CD14-positive monocyte (primary cell): ENCODE data around the gene EML1. TPM values are rescaled to one million over a fixed set of nuclear protein-coding genes. Genes with fewer than 3 reads are reported as not detected.

Experiments
- DNase-seq, 3 donors: peaks; one replicate each; pipeline ENCODE4 v3.0.0-alpha.2; 2011 to 2022
- H2AFZ ChIP-seq: 2 replicates; pipeline ENCODE4 v1.6.0; 2012; ENCODE audit warnings: mild to moderate bottlenecking, low read depth, low read length, inconsistent platforms; ENCODE audit not compliant: insufficient read depth, poor library complexity, severe bottlenecking
- H3K27ac ChIP-seq, 2 donors: 1 replicate in 1 of 2; 2 replicates in 1 of 2; pipeline ENCODE4 v1.5.1; 2012 to 2013; ENCODE audit warnings: low read length in 2 of 2, control low read depth in 1 of 2, inconsistent platforms in 1 of 2, low read depth in 1 of 2, mild to moderate bottlenecking in 1 of 2
- H3K27me3 ChIP-seq, 2 donors: one replicate each; pipeline versions ENCODE4 v1.6.0 to v1.6.1; 2011 to 2013; ENCODE audit warnings: low read length in 2 of 2; ENCODE audit not compliant: control insufficient read depth in 2 of 2, insufficient read depth in 2 of 2
- H3K36me3 ChIP-seq, 2 donors: replicated peaks in 1 of 2; 1 replicate in 1 of 2; 2 replicates in 1 of 2; pipeline versions ENCODE4 v1.5.1 to v1.6.1; 2012 to 2013; ENCODE audit warnings: low read length in 2 of 2, control low read depth in 1 of 2, inconsistent platforms in 1 of 2, mild to moderate bottlenecking in 1 of 2; ENCODE audit not compliant: insufficient read depth in 2 of 2, control insufficient read depth in 1 of 2
- H3K4me1 ChIP-seq, 2 donors: 1 replicate in 1 of 2; 2 replicates in 1 of 2; pipeline versions ENCODE4 v1.5.1 to v1.6.1; 2012 to 2013; ENCODE audit warnings: low read length in 2 of 2, control low read depth in 1 of 2, inconsistent platforms in 1 of 2, mild to moderate bottlenecking in 1 of 2, moderate library complexity in 1 of 2; ENCODE audit not compliant: insufficient read depth in 2 of 2, control insufficient read depth in 1 of 2
- H3K4me2 ChIP-seq: replicated peaks from 2 replicates; pipeline ENCODE3; 2012; ENCODE audit warnings: low read length, moderate library complexity, mild to moderate bottlenecking; ENCODE audit not compliant: poor library complexity, severe bottlenecking; ENCODE audit errors: extremely low read depth
- H3K4me3 ChIP-seq, 3 experiments: fragments of 200-600 bp in 1 of 3; sonication (generic) in 1 of 3; replicated peaks in 1 of 3; 1 replicate in 2 of 3; 2 replicates in 1 of 3; pipeline ENCODE4 v1.5.1; 2011 to 2013; ENCODE audit warnings: low read length in 3 of 3, mild to moderate bottlenecking in 3 of 3, control low read depth in 2 of 3, low read depth in 2 of 3, inconsistent platforms in 1 of 3, moderate library complexity in 1 of 3
- H3K79me2 ChIP-seq: 2 replicates; pipeline ENCODE4 v1.6.0; 2012; ENCODE audit warnings: mild to moderate bottlenecking, control low read depth, inconsistent platforms, low read length, moderate library complexity; ENCODE audit not compliant: insufficient read depth
- H3K9ac ChIP-seq: 2 replicates; pipeline ENCODE4 v1.6.0; 2017; ENCODE audit warnings: low read length, mild to moderate bottlenecking; ENCODE audit not compliant: insufficient read depth, poor library complexity, severe bottlenecking
- H3K9me3 ChIP-seq, 2 donors: replicated peaks in 1 of 2; 1 replicate in 1 of 2; 2 replicates in 1 of 2; pipeline versions ENCODE4 v1.5.1 to v1.6.1; 2012 to 2013; ENCODE audit warnings: low read length in 2 of 2, control low read depth in 1 of 2; ENCODE audit not compliant: control insufficient read depth in 1 of 2, insufficient read depth in 1 of 2
- H4K20me1 ChIP-seq: 2 replicates; pipeline ENCODE4 v1.6.0; 2012; ENCODE audit warnings: mild to moderate bottlenecking, low read length, control low read depth, moderate library complexity; ENCODE audit not compliant: insufficient read depth
- H3K27ac Mint-ChIP-seq, 7 donors: one replicate each; pipeline ENCODE4 v1.8.0; 2020; ENCODE audit warnings: mild to moderate bottlenecking in 7 of 7, mixed read lengths in 7 of 7, moderate library complexity in 6 of 7, inconsistent platforms in 2 of 7
- H3K27me3 Mint-ChIP-seq, 3 donors: one replicate each; pipeline ENCODE4 v1.8.0; 2021 to 2022; ENCODE audit warnings: low read depth in 3 of 3, mild to moderate bottlenecking in 3 of 3, mixed read lengths in 3 of 3, moderate library complexity in 3 of 3, inconsistent platforms in 1 of 3
- H3K36me3 Mint-ChIP-seq, 2 donors: one replicate each; pipeline ENCODE4 v1.8.0; 2020; ENCODE audit warnings: mixed read lengths in 2 of 2, inconsistent platforms in 1 of 2, mild to moderate bottlenecking in 1 of 2
- H3K4me1 Mint-ChIP-seq: one replicate; pipeline ENCODE4 v1.8.0; 2020; ENCODE audit warnings: mild to moderate bottlenecking, mixed read lengths
- H3K4me3 Mint-ChIP-seq, 2 donors: one replicate each; pipeline ENCODE4 v1.8.0; 2020; ENCODE audit warnings: mild to moderate bottlenecking in 2 of 2, mixed read lengths in 2 of 2, moderate library complexity in 1 of 2
- H3K9me3 Mint-ChIP-seq, 7 donors: one replicate each; pipeline ENCODE4 v1.8.0; 2020 to 2022; ENCODE audit warnings: mixed read lengths in 7 of 7, mild to moderate bottlenecking in 6 of 7, moderate library complexity in 6 of 7, inconsistent platforms in 2 of 7
- CTCF ChIP-seq: fragments of 200-600 bp; IDR thresholded peaks from one replicate; pipeline ENCODE4 v1.8.0; 2022; ENCODE audit warnings: antibody characterized with exemption, mild to moderate bottlenecking
- WGBS: methylation state at CpG from one replicate; pipeline ENCODE4 v1.1.5; 2013; ENCODE audit warnings: missing lambda C conversion rate; ENCODE audit not compliant: insufficient coverage; 5-methylcytosine and 5-hydroxymethylcytosine counted together
- intact Hi-C, 2 donors: fragments of 100-400 bp; cut with micrococcal nuclease; formaldehyde crosslinking; loops; one replicate each; pipeline versions ENCODE4 v1.15.0 to v1.15.1; 2023
- polyA plus RNA-seq, 3 donors: library from polyadenylated mRNA; depleted of rRNA in 1 of 3; unstranded in 2 of 3; stranded (reverse) in 1 of 3; fragments of 300-500 nt in 2 of 3; fragments of >200 nt in 1 of 3; fragmentation: Illumina TruSeq in 2 of 3; gene quantifications; 1 replicate in 2 of 3; 2 replicates in 1 of 3; pipeline ENCODE4 v1.2.3, GENCODE V29; 2012 to 2021

Gene EML1
- polyA plus RNA-seq, 3 donors, result not detected

DNA sequence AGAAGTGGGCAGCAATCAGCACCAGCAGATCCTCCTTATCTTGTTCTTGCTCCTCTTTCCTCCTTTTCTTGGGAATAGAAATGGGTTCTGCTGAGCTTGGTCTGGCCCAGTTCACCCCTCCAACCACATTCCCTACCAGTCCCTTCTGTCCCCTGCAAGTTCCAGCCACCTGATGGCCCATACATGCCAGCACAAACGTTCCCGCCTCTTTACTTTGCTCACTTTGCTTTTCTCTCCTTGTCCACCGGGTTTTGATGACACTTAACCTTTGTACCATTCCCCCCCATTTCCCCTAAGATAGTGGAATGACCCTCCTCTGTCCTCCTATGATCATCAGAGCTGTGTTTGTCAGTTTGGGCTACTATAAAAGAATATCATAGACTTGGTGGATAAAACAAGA is 23.4 kb upstream of the EML1 start:
- WGBS, result 90% methylated on average over 2 of the region's 3 CpGs
- DNase-seq, result no peak
- no peak overlapping the region for H2AFZ ChIP-seq
- H3K9me3 ChIP-seq, result no peaks in the 10 kb centered on the region
- H3K27me3 ChIP-seq, result no peaks in the 10 kb centered on the region
- H3K4me1 ChIP-seq, result no peaks in the 10 kb centered on the region
- H3K9me3 Mint-ChIP-seq, result peaks cover 0 to 5% (median 0%) of the 10 kb centered on the region in 7 donors
- H3K4me3 ChIP-seq, result no peak overlapping the region
- no peaks in the 10 kb centered on the region for H4K20me1 ChIP-seq
- H3K4me3 Mint-ChIP-seq, result no peak overlapping the region
- H3K27ac ChIP-seq, result no peak overlapping the region
- intact Hi-C loops, result no loop called here
- H3K9ac ChIP-seq, result no peak overlapping the region
- H3K4me2 ChIP-seq, result no peak overlapping the region
- no peak overlapping the region for H3K27ac Mint-ChIP-seq
- H3K36me3 Mint-ChIP-seq, result no peaks in the 10 kb centered on the region
- H3K36me3 ChIP-seq, result no peaks in the 10 kb centered on the region
- peaks cover 10 to 15% (median 14%) of the 10 kb centered on the region in 3 donors for H3K27me3 Mint-ChIP-seq
- no peaks in the 10 kb centered on the region for H3K79me2 ChIP-seq
- H3K4me1 Mint-ChIP-seq, result peaks cover 3% of the 10 kb centered on the region
- TF ChIP-seq CTCF, result no peak

GRCh38 chr14:99772371-99773283 is 20.6 kb upstream of the EML1 start:
- Mint-ChIP-seq H3K4me1 (peaks cover 6% of the 10 kb centered on the region), H3K4me3 (no peak overlapping the region), H3K36me3 (no peaks in the 10 kb centered on the region), H3K27ac (no peak overlapping the region), H3K9me3 (peaks cover 0 to 5% (median 0%) of the 10 kb centered on the region in 7 donors), H3K27me3 (peaks cover 12 to 20% (median 14%) of the 10 kb centered on the region in 3 donors)
- no peak overlapping the region for H2AFZ ChIP-seq
- DNase-seq, result no peak
- no peaks in the 10 kb centered on the region for H3K79me2 ChIP-seq
- no peaks in the 10 kb centered on the region for H3K36me3 ChIP-seq
- H3K4me3 ChIP-seq, result no peak overlapping the region
- 94% methylated on average over 6 of the region's 8 CpGs for WGBS
- H3K4me1 ChIP-seq, result no peaks in the 10 kb centered on the region
- no peak overlapping the region for H3K9ac ChIP-seq
- H3K27ac ChIP-seq, result no peak overlapping the region
- intact Hi-C loops, result no loop called here
- H3K9me3 ChIP-seq, result no peaks in the 10 kb centered on the region
- H3K4me2 ChIP-seq, result no peak overlapping the region
- no peaks in the 10 kb centered on the region for H4K20me1 ChIP-seq
- no peaks in the 10 kb centered on the region for H3K27me3 ChIP-seq
- TF ChIP-seq CTCF, result no peak
